B cell (primary cell): Measurements from ENCODE around the gene PREX1. TPM values are rescaled to one million over a fixed set of nuclear protein-coding genes. Genes with fewer than 3 reads are reported as not detected.

Source experiments
- ATAC-seq: fragments of 200-7000 bp; cut with Tn5 transposase; one replicate; pipeline ENCODE4 v1.10.0; 2021; ENCODE audit warnings: low read depth, mild to moderate bottlenecking, moderate number of reproducible peaks, moderate library complexity
- CTCF ChIA-PET: fragments of 350-600 bp; sonication (Branson Sonifier 250); formaldehyde crosslinking; loops from one replicate; lab custom pipeline; 2021; ENCODE audit warnings: antibody characterized with exemption, inconsistent platforms; lab: Charles Lee
- POLR2A ChIA-PET: fragments of 350-600 bp; sonication (Branson Sonifier 250); formaldehyde crosslinking; loops from one replicate; lab custom pipeline; 2021; ENCODE audit warnings: antibody characterized with exemption; lab: Charles Lee
- DNase-seq: peaks from one replicate; pipeline ENCODE4 v3.0.0; 2013
- H2AFZ ChIP-seq: 2 replicates; pipeline ENCODE4 v1.6.1; 2012; ENCODE audit warnings: mild to moderate bottlenecking, low read depth, low read length; ENCODE audit not compliant: insufficient read depth, poor library complexity, severe bottlenecking
- H3K27ac ChIP-seq, 2 donors: 1 replicate in 1 of 2; 2 replicates in 1 of 2; pipeline ENCODE4 v1.5.1; 2012 to 2013; ENCODE audit warnings: low read length in 2 of 2, mild to moderate bottlenecking in 2 of 2, moderate library complexity in 1 of 2
- H3K27me3 ChIP-seq, 4 experiments: fragments of 200-600 bp in 1 of 4; sonication (generic) in 1 of 4; replicated peaks in 1 of 4; 1 replicate in 2 of 4; 2 replicates in 2 of 4; pipeline versions ENCODE4 v1.6.1 to v1.7.0; 2013 to 2016; ENCODE audit warnings: low read length in 3 of 4, mild to moderate bottlenecking in 2 of 4, mixed read lengths in 1 of 4, moderate library complexity in 1 of 4; ENCODE audit not compliant: insufficient read depth in 4 of 4, control insufficient read depth in 3 of 4; ENCODE audit errors: control extremely low read depth in 1 of 4
- H3K36me3 ChIP-seq, 2 experiments: replicated peaks in 1 of 2; 1 replicate in 1 of 2; 2 replicates in 1 of 2; pipeline versions ENCODE4 v1.6.1 to v1.7.1; 2013; ENCODE audit warnings: low read length in 1 of 2; ENCODE audit not compliant: insufficient read depth in 2 of 2, control insufficient read depth in 1 of 2; ENCODE audit errors: control extremely low read depth in 1 of 2, extremely low read depth in 1 of 2
- H3K4me1 ChIP-seq, 2 donors: fragments of 200-600 bp in 1 of 2; sonication (generic) in 1 of 2; 1 replicate in 1 of 2; 2 replicates in 1 of 2; pipeline versions ENCODE4 v1.5.1 to v1.6.1; 2013 to 2017; ENCODE audit warnings: low read length in 2 of 2; ENCODE audit not compliant: control insufficient read depth in 2 of 2, insufficient read depth in 2 of 2
- H3K4me2 ChIP-seq: replicated peaks from 2 replicates; pipeline ENCODE3; 2012; ENCODE audit warnings: mild to moderate bottlenecking, low read depth, low read length; ENCODE audit not compliant: poor library complexity, severe bottlenecking
- H3K4me3 ChIP-seq, 5 experiments: fragments of 200-600 bp in 1 of 5; sonication (generic) in 1 of 5; 1 replicate in 3 of 5; 2 replicates in 2 of 5; pipeline versions ENCODE4 v1.5.1 to v1.7.0; 2011 to 2016; ENCODE audit warnings: low read length in 4 of 5, mild to moderate bottlenecking in 4 of 5, low read depth in 2 of 5, control low read depth in 1 of 5, moderate library complexity in 1 of 5; ENCODE audit not compliant: insufficient read depth in 1 of 5; ENCODE audit errors: control extremely low read depth in 1 of 5, extremely low read depth in 1 of 5
- H3K79me2 ChIP-seq: fragments of 200-600 bp; sonication (generic); one replicate; pipeline ENCODE4 v1.6.0; 2016; ENCODE audit warnings: low read length; ENCODE audit not compliant: control insufficient read depth, insufficient read depth
- H3K9ac ChIP-seq: fragments of 200-600 bp; sonication (generic); 2 replicates; pipeline ENCODE4 v1.6.1; 2017; ENCODE audit warnings: mild to moderate bottlenecking, low read length, moderate library complexity
- H3K9me3 ChIP-seq, 3 donors: one replicate each; pipeline versions ENCODE4 v1.6.1 to v1.7.1; 2013; ENCODE audit warnings: low read length in 2 of 3; ENCODE audit not compliant: control insufficient read depth in 2 of 3, insufficient read depth in 1 of 3; ENCODE audit errors: control extremely low read depth in 1 of 3
- H4K20me1 ChIP-seq: 2 replicates; pipeline ENCODE4 v1.6.0; 2012; ENCODE audit warnings: mild to moderate bottlenecking, low read length; ENCODE audit not compliant: insufficient read depth, control insufficient read depth, poor library complexity, severe bottlenecking
- H3K27ac Mint-ChIP-seq: one replicate; pipeline ENCODE4 v1.8.0; 2021; ENCODE audit warnings: mixed read lengths
- H3K27me3 Mint-ChIP-seq: one replicate; pipeline ENCODE4 v1.8.0; 2021; ENCODE audit warnings: mixed read lengths
- H3K4me1 Mint-ChIP-seq: one replicate; pipeline ENCODE4 v1.8.0; 2021; ENCODE audit warnings: mixed read lengths
- H3K4me3 Mint-ChIP-seq: one replicate; pipeline ENCODE4 v1.8.0; 2021; ENCODE audit warnings: mixed read lengths
- H3K9me3 Mint-ChIP-seq: one replicate; pipeline ENCODE4 v1.8.0; 2022; ENCODE audit warnings: mixed read lengths; ENCODE audit not compliant: insufficient read depth
- EZH2 ChIP-seq: IDR thresholded peaks from 2 replicates; pipeline ENCODE4 v1.6.1; 2012; ENCODE audit warnings: borderline replicate concordance, low read depth, mild to moderate bottlenecking, moderate library complexity, low read length; ENCODE audit not compliant: insufficient read depth, poor library complexity, severe bottlenecking
- WGBS: methylation state at CpG from one replicate; pipeline ENCODE4 v1.1.5; 2013; ENCODE audit warnings: missing lambda C conversion rate; ENCODE audit not compliant: insufficient coverage; 5-methylcytosine and 5-hydroxymethylcytosine counted together
- intact Hi-C: fragments of 100-400 bp; cut with micrococcal nuclease; formaldehyde crosslinking; loops from one replicate; pipeline ENCODE4 v1.10.0; 2022
- polyA plus RNA-seq: library from polyadenylated mRNA; depleted of rRNA; stranded (reverse); fragments of >200 nt; gene quantifications from 2 replicates; pipeline ENCODE4 v1.2.3, GENCODE V29; 2012
- total RNA-seq, 2 donors: library from RNA; stranded (reverse); fragments of 120-200 nt in 1 of 2; gene quantifications; 1 replicate in 1 of 2; 2 replicates in 1 of 2; pipeline versions ENCODE4 v1.2.3 to v1.2.4, GENCODE V29; 2013 to 2022
- TF ChIP-seq, protein P1 (sequence below): fragments of 200-600 bp; IDR thresholded peaks from one replicate; pipeline ENCODE4 v1.8.0; 2022; ENCODE audit warnings: antibody characterized with exemption, mild to moderate bottlenecking

PREX1 gene
- total and polyA plus RNA-seq, 2 donors (not counting 1 experiment from before 2014, with no cell fraction given), result 79.1 to 99.4 TPM

DNA sequence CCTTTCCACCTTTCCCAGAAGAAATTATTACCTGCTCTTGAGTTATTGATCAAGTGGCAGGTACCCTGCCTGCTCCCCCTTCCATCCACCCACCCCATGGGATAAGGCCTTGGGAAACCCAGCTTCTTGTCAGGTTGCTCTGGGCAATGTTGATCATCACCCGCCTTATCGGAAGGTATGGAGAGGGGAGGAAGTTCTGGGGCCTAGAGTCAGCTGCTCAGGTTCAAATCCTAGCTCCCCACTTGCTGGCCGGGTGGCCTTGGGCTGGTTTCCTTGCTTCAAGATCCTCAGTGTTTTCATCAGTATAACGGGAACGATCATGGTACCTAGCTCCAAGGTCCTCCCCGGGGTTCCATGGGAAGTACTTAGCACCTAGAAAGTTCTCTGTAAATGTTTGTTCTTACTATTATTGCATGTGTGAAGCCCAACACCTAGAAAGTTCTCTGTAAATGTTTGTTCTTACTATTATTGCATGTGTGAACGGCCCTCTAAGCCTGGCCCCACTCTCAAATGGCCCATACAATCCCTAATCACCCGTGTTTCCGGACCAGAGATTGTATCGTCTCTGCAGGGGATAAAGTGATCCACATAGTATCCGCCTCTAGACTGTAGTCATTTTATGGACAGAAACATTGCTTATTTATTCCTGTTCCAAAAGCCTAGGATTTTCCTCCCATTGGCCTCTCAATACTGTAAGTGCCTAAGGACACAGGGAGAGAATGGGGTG is 1.1 kb upstream of the PREX1 start:
- peak overlapping the region in 1 of 2 donors; percentile 66 for H3K27ac ChIP-seq
- Mint-ChIP-seq H3K9me3 (no peaks in the 10 kb centered on the region), H3K27me3 (no peaks in the 10 kb centered on the region), H3K27ac (peak overlapping the region; percentile 87), H3K4me1 (peaks cover 64% of the 10 kb centered on the region), H3K4me3 (peak overlapping the region; percentile 89)
- 75% methylated on average over 8 of the region's 11 CpGs for WGBS
- peaks cover 0 to 4% of the 10 kb centered on the region in 2 experiments for H3K36me3 ChIP-seq
- no peaks in the 10 kb centered on the region for H3K9me3 ChIP-seq
- H3K4me3 ChIP-seq, result peak overlapping the region in 4 of 5 experiments; percentile 34 to 68 (median 56)
- no peak for ATAC-seq
- POLR2A ChIA-PET, result interaction anchor here (0.7 to 2.5 kb wide), 3 partner anchors 11 to 133 kb away, joined by 3 to 9 read pairs (median 3); no protein-coding TSS in a partner anchor
- no peak for TF ChIP-seq EZH2
- TF ChIP-seq, protein P1, sequence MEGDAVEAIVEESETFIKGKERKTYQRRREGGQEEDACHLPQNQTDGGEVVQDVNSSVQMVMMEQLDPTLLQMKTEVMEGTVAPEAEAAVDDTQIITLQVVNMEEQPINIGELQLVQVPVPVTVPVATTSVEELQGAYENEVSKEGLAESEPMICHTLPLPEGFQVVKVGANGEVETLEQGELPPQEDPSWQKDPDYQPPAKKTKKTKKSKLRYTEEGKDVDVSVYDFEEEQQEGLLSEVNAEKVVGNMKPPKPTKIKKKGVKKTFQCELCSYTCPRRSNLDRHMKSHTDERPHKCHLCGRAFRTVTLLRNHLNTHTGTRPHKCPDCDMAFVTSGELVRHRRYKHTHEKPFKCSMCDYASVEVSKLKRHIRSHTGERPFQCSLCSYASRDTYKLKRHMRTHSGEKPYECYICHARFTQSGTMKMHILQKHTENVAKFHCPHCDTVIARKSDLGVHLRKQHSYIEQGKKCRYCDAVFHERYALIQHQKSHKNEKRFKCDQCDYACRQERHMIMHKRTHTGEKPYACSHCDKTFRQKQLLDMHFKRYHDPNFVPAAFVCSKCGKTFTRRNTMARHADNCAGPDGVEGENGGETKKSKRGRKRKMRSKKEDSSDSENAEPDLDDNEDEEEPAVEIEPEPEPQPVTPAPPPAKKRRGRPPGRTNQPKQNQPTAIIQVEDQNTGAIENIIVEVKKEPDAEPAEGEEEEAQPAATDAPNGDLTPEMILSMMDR, result no peak
- intact Hi-C loops, result loop anchor here (1.0 to 10.0 kb wide), 5 partner anchors 17 to 976 kb away; partner anchors contain the start of gene ARFGEF2
- H3K4me2 ChIP-seq, result peak overlapping the region; percentile 83
- peak overlapping the region; percentile 66 for H3K9ac ChIP-seq
- peaks cover 36% of the 10 kb centered on the region for H3K79me2 ChIP-seq
- H4K20me1 ChIP-seq, result peaks cover 12% of the 10 kb centered on the region
- CTCF ChIA-PET, result interaction anchor here (0.5 to 2.4 kb wide), 5 partner anchors 17 to 888 kb away, joined by 3 to 18 read pairs (median 4); no protein-coding TSS in a partner anchor
- H3K4me1 ChIP-seq, result peaks cover 44 to 55% of the 10 kb centered on the region in 2 donors
- H2AFZ ChIP-seq, result peak overlapping the region; percentile 78
- DNase-seq, result no peak
- no peaks in the 10 kb centered on the region for H3K27me3 ChIP-seq
